ENCODE measurements around the gene ZNF831. TPM values are rescaled to one million over a fixed set of nuclear protein-coding genes. Genes with fewer than 3 reads are reported as not detected.

Gene ZNF831
- total RNA-seq, 4 donors from 2014 or later = 0.78 to 2.3 (median 1.6) TPM

- peaks cover 6 to 8% of the 10 kb centered on the region in 2 donors for H3K4me1 ChIP-seq
- TF ChIP-seq CTCF (IDR thresholded peaks at IDR 0.05) (no peak), POLR2A (IDR thresholded peaks at IDR 0.05) (no peak)
- DNase-seq = peak; percentile 64 to 80
- no peaks in the 10 kb centered on the region for H3K36me3 ChIP-seq
- intact Hi-C loops (cut with DNase I) = no loop called here
- WGBS, 2 donors = 79 to 87% methylated on average over 3 of the region's 3 CpGs
- no peaks in the 10 kb centered on the region for H3K27me3 ChIP-seq
- no peaks in the 10 kb centered on the region for H3K9me3 ChIP-seq
- H3K27ac ChIP-seq = no peak overlapping the region
- no peak overlapping the region for H3K4me3 ChIP-seq (replicated peaks in 1 of 3)
Measured at GRCh38 chr20:59307270-59307669, 143.6 kb downstream of the ZNF831 start.

Other genes starting within 250 kb of the ZNF831 start
- 100 to 1,000 TPM in 3 of 4 donors, 10 to 100 TPM in 1; 96.6 to 129 (median 113) TPM for gene NELFCD, start 182.6 kb upstream of the ZNF831 start, total RNA-seq
- gene CTSZ, start 156.6 kb upstream of the ZNF831 start, total RNA-seq = 100 to 1,000 TPM; 152 to 256 (median 212) TPM
- gene TUBB1, start 144.4 kb upstream of the ZNF831 start, total RNA-seq = under 1 TPM in 2 of 4 donors, not detected in 2; 0.11 to 0.46 TPM
- gene ATP5F1E, start 131.5 kb upstream of the ZNF831 start, total RNA-seq = 10 to 100 TPM; 13.3 to 57.8 (median 32.4) TPM
- 100 to 1,000 TPM in 1 of 4 donors, 10 to 100 TPM in 3; 74.4 to 112 (median 85.6) TPM for gene PRELID3B, start 121.0 kb upstream of the ZNF831 start, total RNA-seq
- gene EDN3, start 136.8 kb downstream of the ZNF831 start, total RNA-seq = 10 to 100 TPM; 10.5 to 89.5 (median 53.6) TPM

Measured in thyroid gland (tissue), 4 donors.